PFSK-1 (cell line): ENCODE results near the gene CMIP.

Source experiments
- FOXP2 ChIP-seq: optimal IDR thresholded peaks from 2 replicates; pipeline ENCODE3; 2011; ENCODE audit warnings: borderline replicate concordance, control low read depth, inconsistent platforms; ENCODE audit not compliant: insufficient read depth; ENCODE audit errors: extremely low read length, extremely low read depth
- POLR2AphosphoS5 ChIP-seq: IDR thresholded peaks from 2 replicates; pipeline ENCODE4 v1.6.1; 2012; ENCODE audit warnings: low read depth, mild to moderate bottlenecking, control low read depth, low read length, moderate library complexity
- REST ChIP-seq, 2 experiments: IDR thresholded peaks; 2 replicates each; pipeline versions ENCODE4 v1.6.1 to v1.8.0; 2011 to 2012; ENCODE audit warnings: low read depth in 2 of 2, low read length in 2 of 2, control low read depth in 1 of 2, inconsistent platforms in 1 of 2, mild to moderate bottlenecking in 1 of 2, moderate library complexity in 1 of 2; ENCODE audit not compliant: insufficient read depth in 1 of 2
- SIN3A ChIP-seq: IDR thresholded peaks from 2 replicates; pipeline ENCODE4 v1.6.1; 2012; ENCODE audit warnings: mild to moderate bottlenecking, low read length, moderate library complexity, borderline replicate concordance; ENCODE audit not compliant: insufficient read depth
- TAF1 ChIP-seq: IDR thresholded peaks from 2 replicates; pipeline ENCODE4 v1.6.1; 2012; ENCODE audit warnings: low read length, control low read depth, borderline replicate concordance; ENCODE audit not compliant: insufficient read depth

The CMIP gene

DNA sequence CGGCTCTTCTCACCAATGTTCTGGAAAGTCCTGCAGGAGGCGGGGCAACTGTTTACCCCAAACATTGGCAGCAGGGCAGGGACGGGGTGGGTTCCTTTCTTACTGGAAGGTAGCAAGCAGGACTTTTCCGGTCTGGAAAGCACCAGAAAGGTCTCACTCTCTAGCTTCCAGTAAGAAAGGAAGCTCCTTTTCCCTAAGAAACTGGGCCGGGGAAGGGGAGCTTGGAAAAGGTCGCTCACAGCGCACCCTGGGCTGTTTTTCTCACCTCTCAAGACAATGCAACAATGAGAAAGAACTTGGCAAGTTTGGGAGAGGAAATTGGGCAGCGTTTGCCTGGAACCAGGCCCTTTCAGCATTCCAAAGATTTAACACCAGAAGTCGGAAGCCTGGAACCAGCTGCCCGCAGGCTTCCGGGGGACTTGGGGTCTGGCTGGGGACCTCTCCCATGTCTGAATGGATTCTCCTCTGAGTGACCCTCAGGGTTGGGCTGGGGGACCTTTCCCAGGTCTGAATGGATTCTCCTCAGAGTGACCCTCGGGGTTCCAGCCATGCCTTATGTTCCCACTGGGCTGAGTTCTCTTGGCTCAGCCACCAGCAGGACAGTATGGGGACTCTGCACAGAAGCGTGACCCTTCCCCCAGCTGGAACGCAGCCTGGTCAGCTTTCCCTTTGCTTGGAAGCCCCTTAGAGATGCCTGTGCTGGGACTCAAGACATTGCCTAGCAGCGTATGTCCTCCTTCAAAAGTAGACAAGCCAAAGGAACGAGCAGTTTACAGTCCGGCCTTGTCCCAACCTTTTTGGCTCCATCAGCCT is 167.9 kb downstream of the CMIP start:
- no peak for TF ChIP-seq FOXP2
- no peak for TF ChIP-seq REST (IDR thresholded peaks at IDR 0.05; ENCODE audit: insufficient read depth in 1 of 2, low read depth in 2 of 2, low read length in 2 of 2)
- TF ChIP-seq SIN3A, result no peak
- TF ChIP-seq TAF1, result no peak
- no peak for TF ChIP-seq POLR2AphosphoS5

DNA sequence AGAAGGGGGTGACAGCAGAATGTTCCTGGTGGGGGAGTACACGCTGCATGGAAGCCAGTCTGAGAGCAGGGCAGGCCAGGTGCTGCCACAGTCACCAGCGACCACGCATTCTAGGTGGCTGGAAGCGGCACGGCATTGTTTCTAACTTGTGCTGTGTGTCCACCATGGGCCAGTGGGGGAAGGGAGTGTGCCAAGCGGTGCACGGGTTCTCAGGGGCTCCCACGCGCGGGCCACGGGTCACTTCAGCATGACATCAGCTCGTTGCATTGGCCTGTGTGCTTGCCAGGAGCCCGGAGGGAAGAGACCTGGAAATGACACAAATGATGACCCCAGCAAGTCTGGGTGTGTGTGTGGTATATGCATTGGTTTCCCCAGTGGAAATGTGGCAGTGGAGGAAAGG is 169.6 kb downstream of the CMIP start:
- TF ChIP-seq FOXP2 (no peak), POLR2AphosphoS5 (no peak), TAF1 (no peak), SIN3A (no peak), REST (IDR thresholded peaks at IDR 0.05; ENCODE audit: insufficient read depth in 1 of 2, low read depth in 2 of 2, low read length in 2 of 2) (no peak)

DNA sequence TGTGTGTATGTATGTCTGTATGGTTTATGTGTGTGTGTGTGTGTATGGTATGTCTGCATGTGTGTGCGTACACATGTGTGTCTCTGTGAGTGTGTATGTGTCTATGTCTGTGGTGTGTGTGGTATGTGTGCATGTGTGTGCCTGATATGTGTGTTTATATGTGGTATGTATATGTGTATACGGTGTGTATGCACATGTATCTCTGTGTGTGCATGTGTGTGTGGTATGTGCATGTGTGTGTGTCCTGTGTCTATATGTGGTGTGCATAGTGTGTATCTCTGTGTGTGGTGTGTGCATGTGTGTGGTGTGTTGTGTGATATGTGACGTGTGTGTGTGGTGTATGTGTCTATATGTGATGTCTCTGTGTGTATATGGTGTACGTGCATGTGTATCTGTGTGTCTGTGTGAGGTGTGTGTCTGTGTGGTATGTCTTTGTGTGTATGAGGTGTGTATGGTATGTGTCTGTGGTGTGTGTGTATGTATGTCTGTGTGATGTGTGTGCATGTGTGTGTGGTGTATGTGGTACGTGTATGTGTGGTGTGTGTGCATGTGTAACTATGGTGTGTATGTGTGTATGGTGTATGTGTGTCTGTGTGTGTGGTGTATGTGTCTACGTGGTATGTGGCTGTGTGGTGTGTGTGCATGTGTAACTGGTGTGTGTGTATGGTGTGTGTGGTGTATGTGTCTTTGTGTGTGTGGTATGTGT is 170.2 kb downstream of the CMIP start:
- no peak for TF ChIP-seq TAF1
- no peak for TF ChIP-seq POLR2AphosphoS5
- no peak for TF ChIP-seq FOXP2
- no peak for TF ChIP-seq REST (IDR thresholded peaks at IDR 0.05; ENCODE audit: insufficient read depth in 1 of 2, low read depth in 2 of 2, low read length in 2 of 2)
- TF ChIP-seq SIN3A, result no peak

- TF ChIP-seq SIN3A (no peak), POLR2AphosphoS5 (no peak), REST (IDR thresholded peaks at IDR 0.05; ENCODE audit: insufficient read depth in 1 of 2, low read depth in 2 of 2, low read length in 2 of 2) (no peak), TAF1 (no peak), FOXP2 (no peak)
These were observed 170.8 kb downstream of the CMIP start for GRCh38 chr16:81615411-81615810.
